ENCODE measurements around the gene HEATR3.

HEATR3 gene

GRCh38 chr16:50114357-50115129, 48.8 kb downstream of the HEATR3 start:
- TF ChIP-seq CTCF (IDR thresholded peaks at IDR 0.05), result no peak

- TF ChIP-seq CTCF (IDR thresholded peaks at IDR 0.05), result no peak
Observed at GRCh38 chr16:50120711-50121110, 54.9 kb downstream of the HEATR3 start.

GRCh38 chr16:50121278-50121677, 55.5 kb downstream of the HEATR3 start:
- no peak for TF ChIP-seq CTCF (IDR thresholded peaks at IDR 0.05)

- TF ChIP-seq CTCF (IDR thresholded peaks at IDR 0.05), result no peak
Observed at GRCh38 chr16:50121721-50122445, 56.1 kb downstream of the HEATR3 start.

- TF ChIP-seq CTCF (IDR thresholded peaks at IDR 0.05), result no peak
Observed at GRCh38 chr16:50123417-50123816, 57.6 kb downstream of the HEATR3 start.

- TF ChIP-seq CTCF (IDR thresholded peaks at IDR 0.05), result no peak
Observed at GRCh38 chr16:50124769-50125168, 59.0 kb downstream of the HEATR3 start.

GRCh38 chr16:50126183-50126582, 60.4 kb downstream of the HEATR3 start:
- TF ChIP-seq CTCF (IDR thresholded peaks at IDR 0.05), result no peak

Measured in LNCAP (cell line).